Glomerular visceral epithelial cell (primary cell): ENCODE measurements around the gene MCF2L.
"Not testable (repeated sequence)": the region's sequence is repeated elsewhere in the genome, so short reads cannot be mapped to it uniquely, and the experiment has no call there.

Experiments used
- DNase-seq: peaks from one replicate; pipeline ENCODE4 v3.0.0-alpha.2; 2016; ENCODE audit errors: extremely low spot score

The MCF2L gene

GRCh38 chr13:113096052-113096744 is 127.2 kb downstream of the MCF2L start:
- DNase-seq: no peak

DNA sequence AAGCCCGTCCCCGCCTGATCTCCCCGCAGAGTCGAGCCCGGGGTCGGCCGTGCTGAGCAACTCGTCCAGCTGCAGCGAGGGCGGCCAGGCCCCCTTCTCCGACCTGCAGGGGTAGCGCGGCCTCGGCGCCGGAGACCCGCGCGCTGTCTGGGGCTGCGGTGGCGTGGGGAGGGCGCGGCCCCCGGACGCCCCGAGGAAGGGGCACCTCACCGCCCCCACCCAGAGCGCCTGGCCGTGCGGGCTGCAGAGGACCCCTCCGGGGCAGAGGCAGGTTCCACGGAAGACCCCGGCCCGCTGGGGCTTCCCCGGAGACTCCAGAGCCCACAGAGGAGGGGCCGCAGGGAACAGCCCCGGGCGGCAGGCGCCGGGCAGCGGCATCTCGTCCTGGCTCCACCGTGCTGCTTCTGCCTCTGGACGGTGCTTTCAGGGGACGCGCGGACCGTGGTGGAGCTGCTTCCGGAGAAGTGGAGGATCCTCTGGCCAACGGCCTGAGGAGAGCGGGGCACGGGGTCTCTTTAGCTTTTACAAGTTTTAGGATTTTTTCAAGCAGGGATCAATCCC is 127.8 kb downstream of the MCF2L start:
- no peak for DNase-seq

- no peak for DNase-seq
These were observed 128.6 kb downstream of the MCF2L start for GRCh38 chr13:113097651-113098050.

DNA sequence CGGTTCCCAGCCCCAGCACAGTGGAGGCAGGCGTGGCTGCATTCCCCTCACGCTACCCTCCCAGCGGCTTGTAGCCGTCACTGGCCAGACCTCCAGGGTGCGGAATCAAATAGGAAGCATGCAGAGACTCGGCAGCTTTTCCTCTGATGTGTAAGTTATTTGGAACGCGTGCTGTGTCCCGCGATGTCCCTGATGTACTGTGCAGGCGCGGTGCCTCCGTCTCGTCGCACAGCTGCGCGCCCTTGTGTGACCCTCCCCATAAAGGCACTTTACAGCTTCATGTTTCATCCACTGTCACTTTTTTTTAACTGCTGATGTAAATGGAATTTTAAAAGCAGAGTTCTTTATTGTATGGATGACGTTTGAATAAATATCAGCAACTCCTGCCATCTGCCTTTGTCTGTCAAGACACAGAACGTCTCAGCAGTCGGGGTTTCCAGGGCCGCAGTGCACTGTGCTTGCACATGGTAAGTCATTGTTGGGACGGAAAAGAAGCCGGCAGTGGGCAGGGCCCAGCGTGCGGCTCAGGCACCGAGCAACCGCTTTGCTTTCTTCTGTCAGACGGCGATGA is 129.2 kb downstream of the MCF2L start:
- DNase-seq: no peak

DNA sequence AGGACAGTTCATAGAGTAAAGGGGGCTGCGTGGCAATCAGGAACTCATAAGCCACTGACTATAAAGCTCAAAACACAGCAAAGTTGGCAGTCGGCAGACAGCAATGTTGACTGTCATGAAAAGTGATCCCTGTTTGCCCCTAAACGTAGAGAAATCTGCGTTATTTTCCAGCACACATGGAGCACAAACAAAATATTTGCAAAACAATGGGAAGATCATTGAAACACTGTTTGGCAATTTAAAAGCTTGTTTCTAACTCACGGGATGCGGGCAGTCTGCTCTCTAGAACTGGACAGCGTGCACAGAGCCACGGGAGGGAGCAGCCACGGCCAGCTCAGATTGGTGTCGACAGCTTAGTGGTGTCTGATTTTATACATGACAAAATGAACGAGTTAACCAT is 130.1 kb downstream of the MCF2L start:
- DNase-seq: no peak

DNA sequence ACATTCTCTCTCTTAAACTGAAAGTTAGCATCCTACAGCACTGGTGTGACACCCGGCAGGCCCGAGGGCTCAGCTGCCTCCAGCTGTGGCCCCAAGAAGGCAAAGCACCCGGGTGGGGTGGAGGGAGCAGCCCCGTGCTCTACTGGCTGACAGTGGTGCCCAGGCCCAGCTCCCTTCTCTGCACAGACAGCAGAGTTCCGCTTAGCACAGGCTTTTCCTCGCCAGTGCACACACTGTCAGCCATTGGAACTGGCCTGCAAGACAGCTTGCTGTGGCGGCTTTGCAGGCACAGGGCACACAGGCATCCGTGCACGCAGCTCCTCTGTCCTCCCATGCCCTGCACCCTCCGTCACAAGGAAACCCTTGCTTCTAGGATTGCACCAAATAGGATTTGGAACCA is 133.3 kb downstream of the MCF2L start:
- DNase-seq: not testable (repeated sequence)

DNA sequence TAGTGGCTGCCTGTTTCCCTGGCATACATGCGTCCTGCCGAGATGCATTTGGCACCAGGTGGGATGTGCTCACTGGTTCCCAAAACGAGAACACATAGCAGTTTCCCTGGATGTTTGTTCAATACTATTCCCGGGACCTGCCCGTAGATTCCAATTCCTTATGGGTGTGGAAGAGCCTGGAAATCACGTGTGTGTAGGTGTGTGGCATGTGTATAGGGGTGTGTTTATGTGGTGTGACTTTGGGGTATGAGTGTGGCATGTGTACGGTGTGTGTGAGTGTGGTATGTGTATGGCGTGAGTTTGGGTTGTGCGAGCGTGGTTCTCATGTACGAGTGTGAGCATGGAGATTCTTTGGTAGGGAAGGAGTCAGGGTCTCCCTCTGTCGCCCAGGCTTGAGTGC is 133.7 kb downstream of the MCF2L start:
- no peak for DNase-seq

DNA sequence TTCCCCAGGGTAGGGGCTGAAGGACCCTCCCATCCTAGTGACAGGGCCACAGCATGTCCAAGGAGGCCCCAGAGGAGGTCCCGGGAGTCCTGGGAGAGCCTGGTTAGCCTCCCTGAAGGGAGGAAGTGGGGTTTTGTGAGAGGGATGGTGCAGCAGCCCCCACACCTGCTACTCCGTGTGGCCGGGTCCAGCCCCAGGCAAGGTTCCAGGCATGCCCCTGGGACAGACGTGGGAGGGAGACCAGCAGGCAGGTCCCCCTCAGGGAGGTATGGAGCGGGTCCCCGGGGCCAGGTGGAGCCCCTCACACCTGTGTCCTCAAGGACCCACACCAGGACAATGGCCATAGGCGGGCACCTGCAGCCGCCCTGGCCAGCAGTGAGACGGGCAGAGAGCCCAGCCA is 134.6 kb downstream of the MCF2L start:
- DNase-seq: no peak

DNA sequence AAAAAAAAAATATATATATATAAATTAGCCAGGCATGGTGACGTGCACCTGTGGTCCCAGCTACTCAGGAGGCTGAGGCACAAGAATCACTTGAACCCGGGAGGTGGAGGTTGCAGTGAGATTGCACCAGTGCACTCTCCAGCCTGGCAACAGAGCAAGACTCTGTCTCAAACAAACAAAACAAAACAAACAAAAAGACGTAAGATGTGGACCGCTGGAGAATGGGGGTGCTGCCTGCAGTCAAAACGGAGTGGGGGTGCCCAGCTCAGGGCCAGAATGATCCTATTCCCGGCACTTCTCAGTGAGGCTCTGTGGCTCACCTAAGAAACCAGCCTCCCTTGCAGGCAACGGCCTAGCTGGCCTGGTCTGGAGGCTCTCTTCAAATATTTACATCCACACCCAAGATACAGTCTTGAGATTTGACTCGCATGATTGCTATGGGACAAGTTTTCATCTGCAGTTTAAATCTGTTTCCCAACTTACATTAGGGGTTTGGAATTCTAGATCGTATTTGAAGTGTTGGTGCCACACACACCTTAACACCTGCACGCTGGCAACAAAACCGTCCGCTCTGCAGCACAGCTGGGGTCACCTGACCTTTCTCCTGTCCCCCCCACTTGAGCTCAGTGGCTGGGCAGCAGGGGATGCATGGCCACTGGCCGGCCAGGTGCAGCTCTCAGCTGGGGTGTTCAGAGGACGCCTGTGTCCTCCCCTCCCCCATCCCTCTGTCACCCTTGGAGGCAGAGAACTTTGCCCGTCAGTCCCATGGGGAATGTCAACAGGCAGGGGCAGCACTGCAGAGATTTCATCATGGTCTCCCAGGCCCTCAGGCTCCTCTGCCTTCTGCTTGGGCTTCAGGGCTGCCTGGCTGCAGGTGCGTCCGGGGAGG is 136.3 kb downstream of the MCF2L start, which contains the start of gene F7:
F7 (plus strand) TSS at position 760 of the 889 bp plus-strand sequence; CDS start at position 811, 51 bp downstream.
- DNase-seq: no peak

GRCh38 chr13:113105921-113106452 is 137.0 kb downstream of the MCF2L start:
- no peak for DNase-seq

- DNase-seq: no peak
These were observed 137.8 kb downstream of the MCF2L start for GRCh38 chr13:113106711-113107351.

DNA sequence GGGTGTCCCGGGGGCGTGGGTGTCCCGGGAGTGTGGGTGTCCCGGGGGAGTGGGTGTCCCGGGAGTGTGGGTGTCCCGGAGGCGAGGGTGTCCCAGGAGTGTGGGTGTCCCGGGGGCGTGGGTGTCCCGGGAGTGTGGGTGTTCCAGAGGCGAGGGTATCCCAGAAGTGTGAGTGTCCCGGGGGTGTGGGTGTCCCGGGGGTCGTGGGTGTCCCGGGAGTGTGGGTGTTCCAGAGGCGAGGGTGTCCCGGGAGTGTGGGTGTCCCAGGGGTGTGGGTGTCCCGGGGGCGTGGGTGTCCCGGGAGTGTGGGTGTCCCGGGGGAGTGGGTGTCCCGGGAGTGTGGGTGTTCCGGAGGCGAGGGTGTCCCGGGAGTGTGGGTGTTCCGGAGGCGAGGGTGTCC is 139.5 kb downstream of the MCF2L start:
- DNase-seq: not testable (repeated sequence)

- DNase-seq: no peak
These were observed 140.4 kb downstream of the MCF2L start for GRCh38 chr13:113109151-113110047.

DNA sequence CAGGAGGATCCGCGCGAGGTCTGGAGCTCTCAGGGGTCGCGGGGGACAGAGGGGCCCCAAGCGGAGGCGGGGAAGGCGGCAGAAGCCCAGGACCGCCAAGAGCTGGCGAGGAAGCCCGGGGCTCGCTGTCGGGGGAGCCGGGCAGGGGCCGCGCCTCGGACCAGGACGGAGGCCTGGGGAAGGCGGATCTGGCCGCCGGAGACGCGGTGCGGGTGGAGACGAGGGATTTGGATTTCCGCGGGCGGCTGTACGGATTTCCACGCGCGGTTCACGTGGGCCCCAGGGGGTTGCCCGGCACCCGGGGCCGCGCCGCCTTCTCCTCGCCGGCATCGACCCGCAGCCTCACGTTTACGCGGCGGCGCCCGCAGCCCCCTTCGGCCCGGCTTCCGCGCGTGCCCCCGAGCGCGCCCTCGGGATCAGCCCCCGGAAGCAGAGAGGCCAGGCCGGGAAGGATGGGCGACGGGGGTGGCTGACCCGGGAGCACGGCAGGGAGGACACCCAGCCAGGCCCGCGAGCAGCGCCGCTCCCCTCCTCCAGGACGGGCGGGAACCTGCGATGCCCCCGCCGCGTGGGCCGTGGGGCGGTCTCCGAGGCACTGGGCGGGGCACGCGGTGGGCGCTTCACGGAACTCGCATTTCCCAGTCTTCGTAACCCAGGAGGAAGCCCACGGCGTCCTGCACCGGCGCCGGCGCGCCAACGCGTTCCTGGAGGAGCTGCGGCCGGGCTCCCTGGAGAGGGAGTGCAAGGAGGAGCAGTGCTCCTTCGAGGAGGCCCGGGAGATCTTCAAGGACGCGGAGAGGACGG is 141.2 kb downstream of the MCF2L start:
- no peak for DNase-seq

- no peak for DNase-seq
These were observed 141.9 kb downstream of the MCF2L start for GRCh38 chr13:113110852-113111315.

DNA sequence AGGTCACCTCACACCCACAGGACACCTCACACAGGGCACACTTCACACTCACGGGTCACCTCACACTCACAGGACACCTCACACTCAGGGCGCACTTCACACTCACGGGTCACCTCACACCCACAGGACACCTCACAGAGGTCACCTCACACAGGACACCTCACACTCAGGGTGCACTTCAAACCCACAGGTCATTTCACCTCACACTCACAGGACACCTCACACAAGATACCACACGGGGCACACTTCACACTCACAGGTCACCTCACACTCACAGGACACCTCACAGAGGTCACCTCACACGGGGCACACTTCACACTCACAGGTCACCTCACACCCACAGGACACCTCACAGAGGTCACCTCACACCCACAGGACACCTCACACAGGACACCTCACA is 142.8 kb downstream of the MCF2L start:
- not testable (repeated sequence) for DNase-seq

GRCh38 chr13:113112475-113112874 is 143.5 kb downstream of the MCF2L start:
- not testable (repeated sequence) for DNase-seq

- no peak for DNase-seq
These were observed 144.2 kb downstream of the MCF2L start for GRCh38 chr13:113112893-113113845.
